Erythroblast (primary cell): Measurements from ENCODE around the gene EIF3A.
A peak's percentile ranks its signal among the peaks of the same experiment; 100 is the strongest.

ENCODE experiments used
- DNase-seq, 2 experiments: peaks; one replicate each; lab custom pipeline; 2025; lab: John Stamatoyannopoulos, UW
- GATA1 ChIP-seq: IDR thresholded peaks from 2 replicates; pipeline ENCODE4 v1.6.1; 2011; ENCODE audit warnings: low read depth, mild to moderate bottlenecking, control low read depth, low read length, moderate library complexity
- POLR2A ChIP-seq: IDR thresholded peaks from 2 replicates; pipeline ENCODE4 v1.6.1; 2011; ENCODE audit warnings: mild to moderate bottlenecking, low read length

The EIF3A gene

GRCh38 chr10:119087271-119087882 is 6.8 kb upstream of the EIF3A start:
- DNase-seq = peak; percentile 21 to 54
- no peak for TF ChIP-seq GATA1
- no peak for TF ChIP-seq POLR2A

- DNase-seq = peak; percentile 30 to 53
- TF ChIP-seq POLR2A (no peak), GATA1 (no peak)
Measured at GRCh38 chr10:119084896-119085295, 4.3 kb upstream of the EIF3A start.

- TF ChIP-seq GATA1 (no peak), POLR2A (no peak)
- DNase-seq = peak; percentile 80 to 85
Measured at GRCh38 chr10:119079599-119080520, 757 bp downstream of the EIF3A start.

GRCh38 chr10:119078422-119079179 is 2.0 kb downstream of the EIF3A start:
- peak in 1 of 2 experiments; percentile 34 for DNase-seq
- TF ChIP-seq GATA1 (no peak), POLR2A (no peak)

GRCh38 chr10:119073584-119073983 is 7.0 kb downstream of the EIF3A start:
- TF ChIP-seq POLR2A (no peak), GATA1 (no peak)
- no peak for DNase-seq

GRCh38 chr10:119070395-119071165 is 10.0 kb downstream of the EIF3A start:
- DNase-seq = no peak
- TF ChIP-seq POLR2A = no peak
- no peak for TF ChIP-seq GATA1

GRCh38 chr10:119061926-119062325 is 18.7 kb downstream of the EIF3A start:
- TF ChIP-seq POLR2A (no peak), GATA1 (no peak)
- no peak for DNase-seq

GRCh38 chr10:119061352-119061751 is 19.3 kb downstream of the EIF3A start:
- TF ChIP-seq POLR2A = no peak
- no peak for TF ChIP-seq GATA1
- no peak for DNase-seq

GRCh38 chr10:119060107-119060506 is 20.5 kb downstream of the EIF3A start:
- TF ChIP-seq GATA1 (no peak), POLR2A (no peak)
- no peak for DNase-seq

- DNase-seq = no peak
- TF ChIP-seq GATA1 (no peak), POLR2A (no peak)
Measured at GRCh38 chr10:119059557-119059956, 21.1 kb downstream of the EIF3A start.

- no peak for TF ChIP-seq POLR2A
- TF ChIP-seq GATA1 = no peak
- no peak for DNase-seq
Measured at GRCh38 chr10:119058010-119058409, 22.6 kb downstream of the EIF3A start.

GRCh38 chr10:119055472-119055871 is 25.1 kb downstream of the EIF3A start:
- no peak for DNase-seq
- TF ChIP-seq POLR2A (no peak), GATA1 (no peak)

- DNase-seq = no peak
- TF ChIP-seq POLR2A (no peak), GATA1 (no peak)
Measured at GRCh38 chr10:119051775-119052174, 28.8 kb downstream of the EIF3A start.
